NCI-H345 treated with DMSO at 0.1 percent for 48 hours (cell line): ENCODE results near the gene NAV3.
"Not testable (repeated sequence)": the region's sequence is repeated elsewhere in the genome, so short reads cannot be mapped to it uniquely, and the experiment has no call there.

Source experiments
- DNase-seq: peaks from one replicate; lab custom pipeline; 2025; ENCODE audit not compliant: unreplicated experiment; lab: John Stamatoyannopoulos, UW

The NAV3 gene

DNA sequence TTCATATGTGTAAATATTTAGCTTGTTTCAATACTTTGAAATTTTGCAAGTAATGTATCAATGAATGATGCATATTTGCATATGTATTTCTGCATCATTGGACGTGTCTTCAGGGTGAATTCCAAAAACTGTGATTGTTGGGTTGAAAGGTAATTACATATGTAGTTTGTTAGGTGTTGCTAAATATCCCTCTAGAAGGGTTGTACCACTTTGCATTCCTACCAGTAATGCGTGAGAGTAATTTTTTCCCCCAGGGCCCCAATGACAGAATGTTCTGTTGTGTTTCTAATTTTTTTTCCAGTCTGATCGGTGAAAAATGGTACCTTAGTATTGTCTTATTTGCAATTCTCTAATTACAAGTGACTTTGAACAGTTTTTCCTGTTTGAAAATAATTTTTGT, 408.9 kb downstream of the NAV3 start:
- DNase-seq: no peak

GRCh38 chr12:78240827-78241226, 410.1 kb downstream of the NAV3 start:
- DNase-seq: peak; percentile 80

GRCh38 chr12:78241446-78241845, 410.8 kb downstream of the NAV3 start:
- DNase-seq: peak; percentile 97

DNA sequence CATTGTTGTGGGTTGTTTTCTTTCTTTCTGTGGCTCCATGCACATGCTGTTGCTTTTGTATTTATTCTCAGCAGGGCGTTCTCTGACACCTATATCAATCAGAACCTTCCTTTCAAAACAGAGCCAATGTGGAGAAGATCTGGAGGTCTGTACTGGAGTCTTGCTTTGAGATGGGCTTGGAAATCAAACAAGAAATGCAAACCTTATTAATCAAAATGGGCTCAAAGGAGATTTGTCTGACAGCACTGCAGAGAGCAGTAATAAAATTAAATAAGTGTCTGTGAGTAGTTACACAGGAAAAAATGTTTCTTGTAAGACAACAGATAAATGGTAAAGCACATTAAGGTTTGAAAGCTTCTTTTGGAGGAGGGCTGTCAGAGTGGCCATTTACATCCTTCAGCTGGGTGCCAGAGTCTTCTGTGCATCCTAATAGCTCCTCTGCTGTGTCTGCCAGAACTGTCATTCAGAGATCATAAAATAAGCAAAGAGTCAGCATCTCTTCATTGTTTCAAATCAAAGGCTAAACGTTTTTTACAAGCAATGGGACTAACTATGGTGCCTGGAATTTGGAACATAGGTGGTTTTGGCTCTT, 414.3 kb downstream of the NAV3 start:
- peak; percentile 46 for DNase-seq

DNA sequence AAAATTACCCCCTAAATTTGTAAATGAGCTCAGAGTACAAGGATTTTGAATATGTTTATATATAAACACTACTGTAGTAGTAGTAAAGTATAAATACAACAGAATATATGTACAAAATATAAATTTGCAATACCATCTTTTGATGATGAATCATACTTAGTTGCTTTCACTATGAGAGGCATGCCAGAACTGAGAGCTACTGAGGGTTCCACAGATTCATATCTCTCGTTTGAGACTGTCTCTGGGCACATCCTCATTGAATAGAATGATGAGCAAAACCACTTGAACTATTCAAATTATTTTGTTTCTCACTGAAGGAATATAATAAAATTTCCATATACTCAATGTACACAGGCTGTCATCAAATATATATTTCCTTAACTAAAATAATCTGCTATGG, 417.6 kb downstream of the NAV3 start:
- DNase-seq: no peak

DNA sequence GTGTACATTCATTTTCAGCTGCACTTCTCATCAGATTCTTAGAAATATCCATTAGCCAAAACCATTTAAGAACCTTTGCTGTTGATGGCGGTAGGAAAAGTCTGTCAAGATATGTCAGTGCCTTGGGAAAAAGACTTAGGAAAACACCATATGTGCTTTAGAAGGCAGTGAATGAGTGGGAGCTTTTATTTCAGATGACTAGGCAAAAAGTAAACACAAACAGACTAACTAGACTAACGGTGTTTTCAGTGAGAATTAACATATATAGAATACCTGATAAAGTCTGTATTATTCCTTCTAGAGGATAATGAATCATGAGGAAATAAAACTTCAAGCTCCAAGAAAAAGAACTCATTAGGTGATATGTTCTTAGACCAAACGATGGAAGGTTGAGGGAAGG, 418.9 kb downstream of the NAV3 start:
- no peak for DNase-seq

DNA sequence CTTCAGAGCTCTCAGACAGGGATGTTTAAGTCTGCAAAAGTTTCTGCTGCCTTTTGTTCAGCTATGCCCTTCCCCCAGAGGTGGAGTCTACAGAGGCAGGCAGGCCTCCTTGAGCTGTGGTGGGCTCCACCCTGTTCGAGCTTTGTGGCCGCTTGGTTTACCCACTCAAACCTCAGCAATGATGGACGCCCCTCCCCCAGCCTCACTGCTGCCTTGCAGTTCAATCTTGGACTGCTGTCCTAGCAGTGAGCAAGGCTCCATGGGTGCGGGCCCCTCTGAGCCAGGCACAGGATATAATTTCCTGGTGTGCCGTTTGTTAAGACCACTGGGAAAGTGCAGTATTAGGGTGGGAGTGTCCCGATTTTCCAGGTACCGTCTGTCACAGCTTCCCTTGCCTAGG, 427.0 kb downstream of the NAV3 start:
- not testable (repeated sequence) for DNase-seq

DNA sequence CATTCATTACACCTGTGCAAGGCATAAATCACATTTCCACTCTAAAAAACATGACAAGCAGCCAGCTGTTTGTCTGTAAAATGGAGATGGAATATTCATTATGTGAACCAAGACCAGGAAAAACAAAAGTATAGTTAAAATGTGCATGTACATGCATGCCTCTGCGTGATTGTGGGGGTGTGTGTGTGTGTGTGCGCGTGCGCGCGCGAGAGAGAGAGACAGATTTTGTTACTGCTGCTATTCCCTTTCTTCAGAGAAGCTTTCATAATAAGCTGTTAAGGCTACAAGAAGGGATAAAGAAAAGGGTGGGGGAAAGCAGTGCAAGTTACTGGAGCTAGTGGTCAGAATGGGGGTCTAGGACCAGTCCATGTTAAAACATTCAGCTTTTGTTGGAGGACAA, 430.3 kb downstream of the NAV3 start:
- DNase-seq: no peak

- DNase-seq: no peak
These were observed 431.2 kb downstream of the NAV3 start for GRCh38 chr12:78261901-78262300.
